ENCODE measurements around the gene ZNF83.
"Not testable (repeated sequence)": the region's sequence is repeated elsewhere in the genome, so short reads cannot be mapped to it uniquely, and the experiment has no call there.

ZNF83 gene

GRCh38 chr19:52637718-52638585 is at the start of gene ZNF83:
Gene ZNF83, minus strand, starts transcription at chr19:52638355.
- DNase-seq, result peak; percentile 14 to 96 (median 84)

DNA sequence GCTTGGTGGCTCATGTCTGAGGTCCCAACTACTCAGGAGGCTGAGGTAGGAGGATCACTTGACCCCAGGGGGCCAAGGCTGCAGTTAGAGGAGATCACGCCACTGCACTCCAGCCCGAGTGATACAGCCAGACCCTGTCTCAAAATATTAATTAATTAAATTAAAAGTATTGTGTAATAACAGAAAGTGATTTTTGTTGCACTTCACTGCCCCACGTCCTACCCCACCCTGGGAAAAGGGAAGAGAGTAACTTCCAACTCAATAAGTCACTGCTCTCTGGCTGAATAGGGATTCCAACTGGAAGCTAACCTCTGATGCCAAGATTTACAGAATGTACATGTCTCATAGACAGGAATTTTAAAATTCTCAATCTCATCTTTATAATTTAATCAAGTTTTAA is 49.5 kb upstream of the ZNF83 start:
- no peak for DNase-seq

DNA sequence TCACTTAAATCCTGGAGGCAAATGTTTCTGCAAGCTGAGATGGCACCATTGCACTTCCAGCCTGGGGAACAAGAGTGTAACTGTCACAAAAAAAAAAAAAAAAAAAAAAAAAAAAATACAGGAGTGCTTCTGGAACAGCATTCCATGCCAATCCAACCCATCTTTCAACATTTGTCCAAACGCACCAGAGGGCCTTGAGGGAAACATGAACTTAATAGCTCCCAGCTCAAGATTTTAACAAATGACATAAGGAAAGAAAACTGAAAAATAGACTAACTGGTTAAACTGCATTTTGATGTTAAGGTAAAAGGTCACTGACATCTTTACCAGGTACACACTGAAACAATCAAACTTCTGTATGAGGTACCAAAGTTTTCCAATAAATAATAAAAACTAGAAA is 47.7 kb upstream of the ZNF83 start:
- no peak for DNase-seq

- not testable (repeated sequence) for DNase-seq
Observed at GRCh38 chr19:52681216-52681615, 43.1 kb upstream of the ZNF83 start.

- no peak for DNase-seq
Observed at GRCh38 chr19:52679598-52679997, 41.4 kb upstream of the ZNF83 start.

DNA sequence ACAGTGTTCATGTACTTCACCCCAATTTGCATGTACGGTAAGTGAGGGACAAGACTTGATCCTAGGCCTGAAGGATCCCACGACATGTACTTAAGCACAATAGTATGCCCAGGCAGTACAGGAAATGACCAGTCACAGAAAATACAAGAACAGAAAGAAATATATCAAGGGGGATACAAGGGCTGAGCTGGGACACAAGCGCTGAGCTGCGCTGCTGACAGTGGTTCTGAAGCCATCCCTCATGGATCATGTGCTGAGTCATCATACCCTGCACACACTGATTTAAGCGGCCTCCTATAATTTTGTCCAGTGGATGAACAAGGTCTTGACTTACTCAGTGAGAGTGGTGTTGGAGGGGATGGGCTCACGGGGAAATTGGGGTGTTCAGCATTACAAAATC is 37.1 kb upstream of the ZNF83 start:
- not testable (repeated sequence) for DNase-seq

DNA sequence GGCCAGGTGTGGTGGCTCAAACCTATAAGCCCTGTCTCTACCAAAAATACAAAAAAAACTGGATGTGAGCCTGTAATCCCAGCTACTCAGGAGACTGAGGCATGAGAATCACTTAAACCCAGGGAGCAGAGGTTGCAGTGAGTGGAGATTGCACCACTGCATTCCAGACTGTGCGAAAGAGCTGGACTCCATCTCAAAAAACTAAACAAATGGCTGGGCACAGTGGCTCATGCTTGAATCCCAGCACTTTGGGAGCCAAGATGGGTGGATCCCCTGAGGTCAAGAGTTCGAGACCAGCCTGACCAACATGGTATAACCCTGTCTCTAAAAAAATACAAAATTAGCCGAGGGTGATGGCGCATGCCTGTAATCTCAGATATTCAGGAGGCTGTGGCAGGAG is 34.9 kb upstream of the ZNF83 start:
- DNase-seq, result no peak

DNA sequence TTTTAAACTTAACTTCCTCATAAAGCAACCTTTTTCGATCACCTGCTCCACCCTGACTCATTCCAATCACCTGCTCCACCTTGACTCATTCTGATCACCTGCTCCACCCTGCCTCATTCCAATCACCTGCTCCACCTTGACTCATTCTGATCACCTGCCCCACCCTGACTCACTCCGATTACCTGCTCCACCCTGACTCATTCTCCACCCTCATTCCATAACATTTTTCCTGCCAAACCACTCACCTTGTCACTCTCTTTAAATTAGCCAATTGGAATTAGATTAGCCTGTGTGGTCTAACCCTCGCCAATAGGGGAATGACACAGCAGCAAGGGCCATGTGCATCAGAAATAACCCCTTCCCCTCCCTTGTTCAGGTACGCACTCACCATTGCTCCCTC is 31.9 kb upstream of the ZNF83 start:
- DNase-seq, result peak in 2 of 51 donors; percentile 9 to 20

DNA sequence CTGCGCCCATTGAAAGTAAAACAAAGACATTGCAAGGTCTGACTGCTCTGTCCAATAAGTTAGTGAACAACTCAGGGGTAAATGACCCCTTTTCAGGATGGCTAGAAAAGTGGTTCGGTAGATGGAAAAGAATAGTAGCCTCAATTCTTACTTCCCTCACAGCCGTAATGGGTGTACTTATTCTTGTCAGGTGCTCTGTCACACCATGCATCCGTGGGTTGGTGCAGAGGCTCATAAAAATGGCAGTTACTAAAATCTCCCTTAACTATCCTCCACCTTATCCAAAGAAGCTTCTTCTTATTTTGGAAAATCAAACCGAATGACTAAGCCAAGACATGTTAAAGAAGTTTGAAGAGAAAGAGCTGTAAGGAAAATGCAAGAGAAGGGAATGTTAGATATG is 31.4 kb upstream of the ZNF83 start:
- no peak for DNase-seq

GRCh38 chr19:52667972-52668371 is 29.8 kb upstream of the ZNF83 start:
- no peak for DNase-seq

DNA sequence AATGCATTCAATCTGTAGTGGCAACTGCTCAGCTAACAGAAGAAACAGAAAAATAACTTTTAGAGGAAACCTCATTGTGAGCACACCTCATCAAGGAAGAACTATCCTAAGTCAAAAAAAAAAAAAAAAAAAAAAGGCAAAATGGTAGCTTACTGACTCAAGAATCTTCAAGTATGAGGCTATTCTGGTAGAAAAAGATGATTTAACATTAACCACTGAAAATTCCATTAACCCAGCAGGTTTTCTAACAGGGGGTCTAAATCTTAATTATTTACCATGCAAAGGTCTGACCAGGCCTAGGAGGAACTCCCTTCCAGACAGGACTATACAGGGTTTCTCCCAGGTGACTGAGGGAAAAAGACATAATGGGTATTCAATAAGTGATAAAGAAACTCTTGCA is 28.4 kb upstream of the ZNF83 start:
- DNase-seq, result no peak

- DNase-seq, result no peak
Observed at GRCh38 chr19:52665529-52665928, 27.4 kb upstream of the ZNF83 start.

DNA sequence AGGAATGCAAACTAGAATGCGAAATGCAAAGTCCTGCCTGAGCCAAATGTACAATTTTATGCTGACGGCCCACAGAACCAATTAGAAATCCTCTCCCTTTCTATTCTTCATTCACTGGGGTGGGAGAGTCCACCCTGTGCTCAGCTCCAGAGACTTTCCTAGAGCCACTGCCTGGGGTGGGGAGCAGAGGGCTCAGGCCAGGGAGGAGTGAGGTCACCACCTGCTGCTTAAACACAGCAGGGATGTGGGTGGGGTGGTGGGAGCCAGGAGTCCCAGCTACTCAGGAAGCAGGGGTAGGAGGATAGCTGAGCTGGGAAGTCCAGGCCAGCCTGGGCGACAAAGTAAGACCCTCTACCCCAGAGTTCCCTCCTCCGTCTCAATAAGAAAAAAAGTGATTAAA is 26.9 kb upstream of the ZNF83 start:
- no peak for DNase-seq

GRCh38 chr19:52664461-52664860 is 26.3 kb upstream of the ZNF83 start:
- no peak for DNase-seq

DNA sequence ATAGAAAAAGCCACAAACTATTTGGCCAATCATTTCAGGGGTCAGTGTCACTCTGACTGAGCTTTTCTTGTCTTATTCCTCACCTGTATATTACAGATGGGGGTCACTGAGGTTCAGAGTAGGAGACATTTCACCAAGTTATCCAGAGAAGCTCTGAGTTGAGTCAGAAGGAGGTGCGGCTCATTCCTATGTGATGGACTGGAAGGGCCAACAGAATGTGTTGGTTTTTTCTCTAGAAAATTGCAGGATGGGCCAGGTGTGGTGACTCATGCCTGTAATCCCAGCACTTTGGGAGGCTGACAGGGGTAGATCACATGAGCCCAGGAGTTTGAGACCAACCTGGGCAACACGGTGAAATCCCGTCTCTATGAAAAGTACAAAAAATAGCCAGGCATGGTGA is 24.5 kb upstream of the ZNF83 start:
- no peak for DNase-seq

DNA sequence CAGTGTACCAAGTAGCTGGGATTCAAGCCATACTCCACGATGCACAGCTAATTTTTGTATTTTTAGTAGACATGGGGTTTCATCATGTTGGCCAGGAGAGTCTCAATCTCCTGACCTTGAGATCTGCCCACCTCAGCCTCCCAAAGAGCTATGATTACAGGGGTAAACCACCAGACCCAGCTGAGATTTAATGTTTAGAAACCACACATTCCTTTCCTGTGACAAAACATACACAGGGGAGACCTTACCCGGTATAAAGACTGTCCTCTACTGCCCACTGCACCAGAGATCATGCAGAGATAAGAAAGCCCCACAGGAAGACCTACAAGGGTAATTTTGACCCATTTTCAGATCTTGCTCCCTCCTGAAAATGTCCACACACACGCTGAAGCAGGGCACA is 22.8 kb upstream of the ZNF83 start:
- no peak for DNase-seq

GRCh38 chr19:52659013-52659412 is 20.9 kb upstream of the ZNF83 start:
- DNase-seq, result no peak

- DNase-seq, result no peak
Observed at GRCh38 chr19:52658595-52658994, 20.4 kb upstream of the ZNF83 start.

DNA sequence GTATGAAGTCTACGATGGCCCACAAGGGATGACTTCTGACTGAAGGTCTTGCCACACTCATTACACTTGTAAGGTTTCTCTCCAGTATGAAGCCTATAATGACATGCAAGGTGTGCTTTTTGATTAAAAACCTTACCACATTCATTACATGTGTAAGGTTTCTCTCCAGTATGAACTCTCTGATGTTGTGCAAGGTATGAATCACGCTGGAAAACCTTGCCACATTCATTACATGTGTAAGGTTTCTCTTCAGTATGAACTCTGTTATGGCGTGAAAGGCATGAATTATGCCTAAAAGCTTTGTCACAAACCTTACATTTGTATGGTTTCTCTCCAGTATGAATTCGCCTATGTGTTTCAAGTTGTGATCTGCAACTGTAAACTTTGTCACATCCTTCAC is 15.0 kb upstream of the ZNF83 start:
- DNase-seq, result no peak

DNA sequence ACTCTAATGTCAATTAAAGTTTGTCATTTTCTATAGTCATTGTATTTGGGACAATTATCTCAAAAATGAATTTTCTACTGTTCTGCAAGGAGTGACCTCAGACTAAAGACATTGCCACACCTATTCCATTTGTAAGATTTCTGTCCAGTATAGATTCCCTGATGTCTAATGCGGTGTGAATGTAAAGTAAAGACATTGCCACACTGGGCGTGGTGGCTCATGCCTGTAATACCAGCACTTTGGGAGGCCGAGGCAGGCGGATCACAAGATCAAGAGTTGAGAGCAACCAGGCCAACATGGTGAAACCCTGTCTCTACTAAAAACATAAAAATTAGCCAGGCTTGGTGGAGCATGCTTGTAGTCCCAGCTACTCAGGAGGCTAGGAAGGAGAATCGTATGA is 13.8 kb upstream of the ZNF83 start:
- DNase-seq, result no peak

DNA sequence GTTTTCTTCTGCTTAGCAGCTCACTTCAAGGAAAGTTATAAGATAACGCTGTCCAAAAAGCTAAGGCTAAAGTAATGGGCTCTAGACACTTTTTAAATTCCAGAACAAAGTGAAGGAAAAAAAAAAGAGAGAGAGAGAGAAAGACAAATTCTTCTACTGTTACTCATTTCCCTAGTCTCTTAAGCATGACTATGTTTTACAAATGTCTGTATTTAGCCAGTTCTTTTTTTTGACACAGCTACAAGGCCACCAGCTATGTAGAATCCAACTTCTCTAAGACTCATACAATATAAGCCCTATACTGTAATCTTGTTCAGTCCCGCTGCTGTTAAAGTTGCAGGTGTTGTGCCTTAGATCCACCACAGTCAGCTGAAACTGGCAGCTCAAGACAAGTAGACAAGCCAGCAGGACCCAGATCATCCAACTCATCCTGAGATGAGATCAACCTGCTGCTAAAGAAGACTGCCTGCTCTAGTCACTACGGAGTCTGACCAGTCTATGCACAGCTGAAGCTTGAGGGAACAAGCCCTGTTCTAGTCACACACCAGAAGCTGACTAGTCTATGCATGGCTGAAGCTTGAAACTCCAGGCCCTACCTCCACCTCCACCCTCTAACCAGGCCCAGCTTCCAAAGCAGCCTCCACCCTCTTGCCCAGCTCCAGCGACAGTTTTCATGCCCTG is 10.3 kb upstream of the ZNF83 start:
- DNase-seq, result no peak

GRCh38 chr19:52646571-52647217 is 8.5 kb upstream of the ZNF83 start:
- no peak for DNase-seq

GRCh38 chr19:52640916-52641315 is 2.8 kb upstream of the ZNF83 start:
- DNase-seq, result no peak

Data from hypothalamus (tissue), 51 donors.